NCI-H1048 (cell line): Measurements from ENCODE around the gene FAM163B.

Source experiments
- DNase-seq: peaks from one replicate; lab custom pipeline; 2025; lab: John Stamatoyannopoulos, UW

Gene FAM163B

DNA sequence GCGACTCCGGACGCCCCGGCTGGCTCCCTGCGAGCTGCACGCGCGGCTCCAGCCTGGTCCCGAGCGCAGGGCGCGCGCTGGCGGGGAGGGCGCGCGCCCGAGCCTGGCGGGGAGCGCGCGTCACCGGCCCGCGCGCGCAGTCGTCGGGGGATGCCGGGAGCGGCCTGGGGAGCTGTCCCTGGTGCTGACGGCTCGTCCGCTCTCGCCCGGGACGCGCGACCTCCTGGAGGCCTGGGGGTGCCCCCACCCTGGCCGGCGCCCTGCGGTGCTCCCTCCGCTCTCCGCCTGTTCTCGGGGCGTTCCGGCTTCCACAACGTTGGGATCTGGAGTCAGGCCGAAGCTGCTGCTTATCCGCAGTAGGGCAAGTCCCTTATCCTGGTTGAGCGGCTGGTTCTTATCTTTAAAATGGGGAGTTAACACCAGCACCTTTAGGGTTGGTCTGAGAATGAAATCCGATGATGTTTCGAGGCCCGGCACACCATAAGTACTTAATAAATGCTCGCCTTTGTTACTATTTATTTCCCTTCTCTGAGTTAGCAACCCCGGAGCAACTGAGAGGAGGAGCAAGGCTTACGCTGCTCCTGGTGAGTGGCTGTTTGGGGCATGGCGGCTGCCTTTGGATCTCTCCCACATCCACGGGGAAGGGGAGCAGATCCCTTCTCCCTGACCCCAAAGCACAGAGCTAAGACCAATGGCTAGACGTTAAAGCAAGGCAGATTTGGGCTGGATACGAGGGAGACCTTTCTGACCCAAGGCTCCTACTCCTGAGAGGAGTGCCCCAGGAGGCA lies at the start of gene FAM163B:
TSS of gene FAM163B (minus strand) at position 79 of the 788 bp plus-strand sequence. CDS start 29,166 bp downstream, outside the sequence.
- DNase-seq = no peak

DNA sequence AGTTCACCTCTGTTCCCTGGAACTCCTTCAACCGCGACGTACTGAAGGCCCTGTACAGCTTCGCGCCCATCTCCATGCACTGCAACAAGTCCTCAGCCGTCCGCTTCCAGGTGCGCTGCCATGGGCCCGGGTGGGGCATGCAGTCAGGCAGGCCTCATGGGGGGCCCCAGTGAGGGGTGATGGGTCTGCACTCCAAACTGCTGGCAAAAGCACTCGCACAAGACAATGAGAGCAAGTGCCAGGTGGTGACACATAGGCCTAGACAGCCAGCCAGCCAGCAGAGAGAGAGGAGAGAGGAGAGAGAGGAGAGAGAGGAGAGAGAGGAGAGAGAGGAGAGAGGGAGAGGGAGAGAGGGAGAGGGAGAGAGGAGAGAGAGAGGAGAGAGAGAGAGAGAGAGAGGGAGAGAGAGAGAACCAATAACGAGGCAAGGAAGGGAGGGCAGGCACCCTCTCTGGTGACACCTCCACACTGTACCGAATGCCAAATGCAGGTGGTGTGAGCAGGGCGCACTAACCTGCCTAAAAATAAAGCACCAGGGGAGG lies 48.0 kb upstream of the FAM163B start:
- no peak for DNase-seq

DNA sequence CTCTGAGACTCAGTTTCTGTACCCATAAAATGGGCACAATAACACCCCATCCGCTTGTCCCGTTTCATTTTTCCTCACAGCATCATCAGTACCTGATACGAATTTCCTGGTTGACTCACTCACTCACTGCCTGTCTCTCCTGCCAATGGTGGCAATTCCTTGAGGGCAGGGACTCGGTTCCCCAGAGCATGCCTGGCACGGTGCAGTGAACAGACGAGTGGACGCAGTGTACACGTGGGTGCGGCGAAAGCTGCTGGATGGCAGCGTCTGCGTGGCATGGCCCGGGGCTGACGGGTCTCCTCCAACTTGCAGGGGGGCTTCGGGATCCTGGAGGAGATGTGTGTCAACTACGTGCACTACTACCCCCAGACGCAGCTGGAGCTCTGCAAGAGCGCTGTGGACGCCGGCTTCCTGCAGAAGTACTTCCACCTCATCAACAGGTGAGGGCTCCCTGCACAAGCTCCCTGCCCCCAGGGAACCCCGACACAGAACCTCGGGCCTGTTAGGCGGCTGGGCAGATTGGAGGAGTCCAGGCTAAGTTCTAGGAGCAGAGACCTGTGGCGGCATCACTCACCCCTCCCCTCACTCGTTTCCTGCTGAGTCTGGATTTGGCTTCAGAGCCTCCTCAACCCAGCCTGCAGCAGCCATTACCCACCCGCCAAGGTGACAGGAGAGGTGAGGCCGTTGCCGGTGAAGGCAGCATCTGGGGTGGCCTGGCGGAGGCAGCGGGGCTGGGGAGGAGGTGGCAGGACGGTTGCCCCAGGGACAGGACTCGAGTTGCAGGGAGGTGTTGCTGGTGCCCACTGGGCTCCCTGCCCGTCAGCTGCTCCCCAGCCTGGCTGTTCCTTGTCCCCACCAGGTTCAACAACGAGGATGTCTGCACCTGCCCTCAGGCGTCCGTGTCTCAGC lies 47.3 kb upstream of the FAM163B start:
- DNase-seq = no peak

DNA sequence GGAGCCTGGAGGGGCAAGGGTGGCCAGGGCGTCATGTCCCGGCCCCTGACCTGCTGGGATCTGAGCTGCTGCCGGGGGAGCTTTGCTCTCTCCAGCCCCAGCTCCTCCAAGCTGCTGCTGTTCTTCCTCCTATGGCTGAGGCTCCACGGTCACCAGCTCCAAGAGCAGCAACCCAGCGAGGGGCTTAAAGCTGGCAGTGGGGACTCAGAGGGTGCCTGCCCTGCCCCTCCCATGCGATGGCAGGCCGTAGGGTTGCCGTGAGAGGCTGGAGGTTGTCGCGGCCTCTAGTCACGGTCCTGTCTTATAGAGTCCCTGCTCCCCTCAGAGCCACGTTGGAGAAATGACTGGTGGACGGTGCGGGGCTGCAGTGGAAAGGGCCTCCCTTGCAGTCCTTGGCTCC lies 46.5 kb upstream of the FAM163B start:
- no peak for DNase-seq

DNA sequence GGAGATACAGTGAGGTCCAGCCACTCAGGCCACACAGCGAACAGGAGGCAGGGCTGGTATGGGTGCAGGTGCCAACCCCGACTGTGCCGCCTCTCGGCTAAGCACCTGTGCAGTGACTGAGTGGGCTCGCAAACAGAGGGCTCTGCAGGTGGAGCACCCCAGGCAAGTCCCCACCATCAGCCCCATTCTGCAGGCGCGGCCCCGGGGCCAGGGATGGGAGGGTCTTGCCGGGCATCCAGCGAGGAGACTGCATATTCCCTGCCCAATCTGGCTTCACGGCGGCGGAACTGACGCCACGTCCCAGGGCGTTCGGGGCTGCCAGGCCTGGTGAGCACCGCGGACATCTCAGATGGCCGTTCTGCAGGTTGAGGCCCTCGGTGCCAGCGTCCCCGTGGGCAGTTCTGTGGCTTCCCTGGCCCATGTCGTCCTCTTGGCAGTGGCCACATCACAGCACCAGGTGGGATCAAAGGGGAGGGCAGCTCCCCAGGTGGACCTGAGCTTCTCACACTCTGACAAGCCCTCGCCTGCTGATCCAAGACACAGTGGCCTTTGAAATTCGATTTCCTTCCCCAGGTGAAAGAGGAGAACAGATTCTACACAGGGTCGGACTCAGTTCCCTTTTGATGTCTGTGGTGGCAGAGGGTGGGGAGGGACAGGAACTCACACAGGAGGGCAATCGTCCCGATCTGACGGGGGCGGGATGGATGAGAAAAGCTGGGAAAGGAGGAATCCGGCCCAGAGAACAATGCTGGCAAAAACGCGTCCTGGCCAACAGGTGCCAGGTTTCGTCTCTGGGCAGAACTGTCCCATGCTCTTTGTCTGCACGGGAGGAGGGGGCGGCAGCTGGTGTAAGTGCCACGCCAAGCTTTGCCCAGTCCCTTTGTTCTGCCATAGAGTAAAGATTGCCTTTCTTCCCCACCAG lies 45.8 kb upstream of the FAM163B start:
- DNase-seq = no peak

DNA sequence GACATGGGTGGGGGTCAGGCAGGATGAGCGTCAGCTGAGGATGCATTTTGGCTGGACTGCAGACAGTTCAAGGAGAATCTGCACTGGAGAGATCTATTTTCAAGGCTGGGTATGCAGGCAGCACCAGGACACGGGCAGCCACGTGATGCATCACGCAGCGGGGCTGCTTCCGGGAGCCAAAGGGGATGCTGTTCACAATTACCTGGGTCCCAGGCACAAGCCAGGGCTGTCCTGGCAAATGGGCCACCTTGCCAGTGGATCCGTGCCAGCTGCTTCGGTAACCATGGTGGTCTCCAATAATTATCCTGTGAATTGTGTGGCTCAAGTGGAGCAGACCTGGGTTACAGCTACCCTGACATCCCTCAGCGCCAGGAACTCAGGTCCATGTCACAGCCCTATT lies 44.4 kb upstream of the FAM163B start:
- DNase-seq = no peak

DNA sequence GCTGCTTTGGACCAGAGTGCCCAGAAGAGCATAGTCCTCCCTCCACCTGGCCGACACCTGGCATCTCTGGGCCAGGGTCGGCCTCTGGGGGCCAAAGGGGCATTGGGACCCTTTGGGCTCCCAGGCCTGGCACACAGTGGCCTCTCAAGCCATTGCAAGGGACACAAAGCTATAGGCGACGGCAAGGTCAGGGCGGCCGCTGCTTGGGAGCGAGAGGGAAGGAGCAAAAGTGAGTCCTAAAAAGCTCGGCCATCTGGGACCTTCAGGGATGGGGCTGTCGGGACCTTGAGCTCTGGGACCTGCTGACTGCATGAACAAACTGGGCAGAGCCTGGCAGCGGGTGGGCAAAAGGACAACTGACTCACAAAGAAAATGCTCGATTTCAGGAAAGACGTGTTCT lies 40.8 kb upstream of the FAM163B start:
- DNase-seq = no peak

DNA sequence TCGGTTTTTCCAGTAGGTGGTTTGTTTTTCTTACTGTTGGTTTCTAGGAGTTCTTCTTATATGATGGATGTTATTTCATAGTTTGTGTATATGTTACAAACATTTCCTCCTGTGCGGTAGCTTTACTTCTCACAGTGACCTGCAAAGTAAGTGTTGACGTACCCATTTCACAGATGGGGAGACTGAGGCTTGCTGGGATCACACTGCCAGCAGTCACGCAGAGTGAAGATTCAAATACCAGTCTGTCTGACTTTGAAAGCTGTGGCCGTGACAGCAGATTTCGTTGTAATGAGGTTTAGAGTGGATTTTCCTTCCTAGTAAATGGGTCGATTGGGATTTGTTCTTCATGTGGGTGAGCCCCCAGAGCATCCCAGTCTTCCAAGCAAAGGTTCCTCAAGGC lies 40.0 kb upstream of the FAM163B start:
- DNase-seq = no peak

DNA sequence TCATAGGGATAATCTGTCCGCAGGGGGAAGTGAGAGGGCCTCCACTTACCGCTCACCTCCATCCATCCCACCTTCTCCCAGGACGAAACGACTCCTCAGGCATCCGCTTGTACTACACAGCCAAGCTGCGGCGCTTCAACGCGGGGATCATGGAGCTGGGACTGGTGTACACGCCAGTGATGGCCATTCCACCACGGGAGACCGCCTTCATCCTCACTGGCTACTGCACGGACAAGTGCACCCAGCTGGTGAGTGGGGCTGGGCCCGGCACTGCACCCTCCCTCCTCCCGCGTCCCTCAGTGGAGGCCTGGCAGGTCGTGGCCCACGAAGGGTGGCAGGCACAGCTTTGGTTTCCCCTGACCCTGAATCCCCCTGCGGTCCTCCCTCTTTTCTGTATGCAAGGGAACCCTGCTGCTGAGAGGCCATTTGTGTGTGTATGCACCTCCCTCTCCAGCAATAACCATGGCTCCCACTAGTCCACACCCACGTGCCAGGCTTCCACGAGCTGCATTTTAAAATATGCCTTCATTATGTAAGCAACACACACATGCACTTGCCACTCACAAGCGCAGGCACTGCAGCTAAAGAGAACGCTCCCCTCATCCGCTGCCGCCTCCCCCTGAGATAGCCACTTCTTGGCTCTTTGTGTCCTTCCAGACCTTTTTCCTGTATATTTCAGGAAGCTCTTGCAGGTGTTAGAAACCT lies 38.7 kb upstream of the FAM163B start:
- no peak for DNase-seq

DNA sequence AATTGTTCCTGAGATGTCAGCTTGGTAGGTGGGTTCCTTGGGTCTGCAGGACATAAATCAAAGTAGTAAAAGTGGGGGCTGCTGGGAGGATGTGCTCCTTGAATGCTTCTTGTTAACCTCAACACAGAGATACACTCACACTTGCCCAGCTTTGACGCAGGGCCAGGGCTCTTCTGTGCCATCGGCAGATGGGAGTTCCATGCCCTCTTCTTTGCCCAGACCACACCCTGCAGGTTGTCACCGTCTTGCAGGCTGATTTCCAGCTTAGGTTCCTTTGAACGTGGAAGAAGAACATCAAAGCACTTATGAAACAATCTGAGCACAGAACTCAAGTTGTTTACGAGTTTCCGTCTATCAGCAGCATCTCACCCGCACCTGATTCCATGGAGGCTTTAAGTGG lies 38.0 kb upstream of the FAM163B start:
- no peak for DNase-seq

DNA sequence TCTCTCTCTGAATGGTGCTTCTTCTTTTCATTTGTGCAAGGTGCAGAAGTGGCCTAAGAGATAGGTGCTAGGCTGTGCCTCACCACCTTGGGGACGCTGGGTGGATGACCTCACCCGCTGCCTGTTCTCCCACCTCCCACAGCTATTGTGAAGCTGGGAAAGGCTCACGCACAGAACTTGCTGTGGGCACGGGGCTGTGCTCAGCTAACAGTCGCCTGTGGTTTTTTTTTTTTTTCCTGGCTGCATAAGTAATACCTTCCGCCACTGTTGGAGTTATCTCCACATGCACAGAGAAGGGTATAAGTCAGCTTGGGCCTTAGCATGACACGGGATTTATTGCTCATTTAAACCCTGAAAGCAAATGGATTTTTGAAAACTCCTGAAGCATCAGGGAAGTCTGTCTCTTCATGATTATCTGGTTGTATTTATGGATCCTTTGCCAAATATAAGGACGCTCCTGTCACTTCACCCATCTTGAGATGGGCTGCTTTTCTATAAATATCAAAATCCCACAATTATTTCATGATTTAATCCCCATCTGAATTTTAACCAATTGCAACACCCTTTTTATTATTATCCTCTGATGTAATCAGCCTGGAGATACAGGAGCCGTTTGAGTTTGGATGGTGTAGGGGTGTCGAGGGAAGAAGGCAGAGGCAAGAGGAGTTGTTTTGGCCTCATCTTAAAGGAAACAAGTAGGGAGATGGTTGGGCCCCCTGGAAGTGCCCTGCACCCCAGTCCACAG lies 36.0 kb upstream of the FAM163B start:
- DNase-seq = no peak

DNA sequence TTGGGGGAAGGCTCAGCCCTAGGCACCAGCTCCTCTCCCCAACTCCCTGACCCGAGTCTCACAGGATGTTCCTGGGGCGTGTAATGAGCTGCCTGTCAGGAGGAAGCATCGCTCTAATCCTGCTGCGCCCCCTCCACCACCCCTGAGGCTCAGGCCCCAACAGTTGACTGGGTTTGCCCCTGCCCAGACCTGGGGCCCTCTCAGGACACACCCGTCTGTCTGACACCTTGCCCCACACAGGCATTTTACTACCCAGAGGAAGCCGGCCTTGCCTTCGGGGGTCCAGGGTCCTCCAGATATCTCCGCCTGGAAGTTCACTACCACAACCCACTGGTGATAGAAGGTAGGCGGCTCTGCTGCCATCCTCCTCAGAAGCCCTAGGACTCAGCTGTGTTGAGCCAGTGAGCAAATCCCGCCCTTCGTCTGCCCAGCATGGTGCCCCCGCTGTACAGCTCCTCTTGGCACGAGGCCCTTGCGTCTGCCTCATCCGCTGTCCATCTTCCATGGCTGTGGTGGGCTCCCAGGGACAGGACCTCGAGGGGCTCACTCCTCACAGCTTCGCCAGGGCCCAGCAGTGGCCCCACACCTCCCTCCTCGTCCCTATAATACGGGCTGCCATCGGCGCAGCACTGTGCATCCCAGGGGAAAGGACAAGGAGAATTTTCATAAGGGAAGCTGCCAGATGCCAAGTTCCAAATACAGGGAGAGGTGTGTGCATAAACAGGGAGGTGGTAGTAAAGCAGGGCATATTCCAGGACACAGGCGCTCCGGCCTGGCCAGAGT lies 35.0 kb upstream of the FAM163B start:
- DNase-seq = no peak

DNA sequence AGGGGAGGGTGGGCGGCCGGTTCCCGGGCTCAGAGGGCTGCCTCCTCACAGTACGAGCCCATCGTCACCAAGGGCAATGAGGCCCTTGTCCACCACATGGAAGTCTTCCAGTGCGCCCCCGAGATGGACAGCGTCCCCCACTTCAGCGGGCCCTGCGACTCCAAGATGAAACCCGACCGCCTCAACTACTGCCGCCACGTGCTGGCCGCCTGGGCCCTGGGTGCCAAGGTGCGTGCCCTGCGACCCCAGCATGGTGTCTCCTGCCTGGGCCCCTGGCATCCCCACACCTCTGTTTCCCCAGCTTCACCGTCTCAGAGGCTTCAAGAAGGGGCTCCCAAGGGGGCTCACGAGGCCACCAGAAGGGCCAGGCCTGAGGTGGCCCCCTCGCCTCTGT lies 34.2 kb upstream of the FAM163B start:
- no peak for DNase-seq

DNA sequence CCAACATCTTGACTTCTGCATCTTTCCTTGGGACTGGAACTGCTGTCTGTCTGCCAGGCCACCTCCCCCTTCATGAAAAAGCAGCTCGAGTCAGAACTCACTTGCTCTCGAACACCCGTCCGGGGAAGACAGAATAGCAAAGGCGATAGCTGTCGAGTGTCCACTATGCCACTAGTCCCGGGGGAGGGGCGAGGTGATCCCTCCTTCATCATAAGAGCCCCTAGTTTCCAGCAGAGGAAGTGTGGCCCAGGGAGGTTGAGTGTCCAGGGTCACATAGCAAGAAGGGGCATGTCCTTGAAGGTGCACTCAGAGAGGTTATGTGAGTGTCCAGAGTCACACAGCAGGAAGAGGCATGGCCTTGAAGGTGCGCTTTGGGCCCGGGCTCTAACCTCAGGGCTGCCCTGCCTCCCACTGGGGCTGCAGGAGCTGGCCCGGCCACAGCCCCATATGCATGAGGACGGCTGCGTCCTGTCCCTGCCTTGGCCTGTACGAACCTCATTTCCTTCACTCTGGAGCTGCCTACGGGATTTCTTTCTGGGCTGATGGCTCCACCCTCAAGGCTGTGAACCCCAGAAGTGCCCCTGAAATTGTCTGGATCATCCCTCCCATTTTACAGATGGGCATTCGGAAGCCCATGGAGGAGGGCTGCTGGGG lies 33.6 kb upstream of the FAM163B start:
- no peak for DNase-seq

DNA sequence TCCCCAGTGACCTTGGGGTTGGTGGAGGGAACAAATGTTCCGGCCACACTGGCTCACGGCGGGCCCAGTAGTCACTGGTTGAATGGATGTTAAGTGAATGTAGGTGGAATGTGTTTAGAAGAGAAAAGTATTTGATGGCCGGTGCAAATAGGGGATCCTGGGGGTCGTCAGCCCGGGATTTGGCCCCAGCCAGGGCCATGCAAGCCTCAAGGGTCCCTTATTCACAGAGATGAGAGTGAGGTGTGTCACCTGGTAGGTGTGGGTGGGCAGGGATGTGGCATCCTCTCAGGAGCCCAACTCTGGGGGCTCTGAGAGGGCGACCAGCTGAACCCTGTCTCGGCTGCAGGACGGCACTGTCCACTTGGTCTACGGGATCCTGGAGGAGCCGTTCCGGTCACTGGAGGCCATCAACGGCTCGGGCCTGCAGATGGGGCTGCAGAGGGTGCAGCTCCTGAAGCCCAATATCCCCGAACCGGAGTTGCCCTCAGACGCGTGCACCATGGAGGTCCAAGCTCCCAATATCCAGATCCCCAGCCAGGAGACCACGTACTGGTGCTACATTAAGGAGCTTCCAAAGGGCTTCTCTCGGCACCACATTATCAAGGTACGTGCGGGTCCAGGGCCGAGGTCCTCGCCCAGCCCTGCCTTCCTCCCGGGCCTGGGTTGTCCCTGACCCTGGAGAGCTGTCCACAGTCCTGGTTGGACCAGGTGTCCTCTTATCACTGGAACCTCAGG lies 32.8 kb upstream of the FAM163B start:
- DNase-seq = no peak

DNA sequence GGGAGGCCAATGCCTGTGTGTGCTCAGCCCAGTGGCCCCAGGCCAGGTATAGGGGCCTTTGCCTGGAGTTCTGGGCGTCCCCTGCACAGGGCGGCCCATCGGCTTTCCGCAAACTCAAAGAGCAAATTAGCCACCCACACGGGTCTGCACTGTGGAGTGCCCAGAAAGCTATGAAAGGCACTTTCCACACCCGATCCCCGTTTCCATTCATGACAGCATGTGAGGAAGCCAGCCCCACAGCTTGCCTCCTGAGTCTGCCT lies 32.1 kb upstream of the FAM163B start:
- no peak for DNase-seq

DNA sequence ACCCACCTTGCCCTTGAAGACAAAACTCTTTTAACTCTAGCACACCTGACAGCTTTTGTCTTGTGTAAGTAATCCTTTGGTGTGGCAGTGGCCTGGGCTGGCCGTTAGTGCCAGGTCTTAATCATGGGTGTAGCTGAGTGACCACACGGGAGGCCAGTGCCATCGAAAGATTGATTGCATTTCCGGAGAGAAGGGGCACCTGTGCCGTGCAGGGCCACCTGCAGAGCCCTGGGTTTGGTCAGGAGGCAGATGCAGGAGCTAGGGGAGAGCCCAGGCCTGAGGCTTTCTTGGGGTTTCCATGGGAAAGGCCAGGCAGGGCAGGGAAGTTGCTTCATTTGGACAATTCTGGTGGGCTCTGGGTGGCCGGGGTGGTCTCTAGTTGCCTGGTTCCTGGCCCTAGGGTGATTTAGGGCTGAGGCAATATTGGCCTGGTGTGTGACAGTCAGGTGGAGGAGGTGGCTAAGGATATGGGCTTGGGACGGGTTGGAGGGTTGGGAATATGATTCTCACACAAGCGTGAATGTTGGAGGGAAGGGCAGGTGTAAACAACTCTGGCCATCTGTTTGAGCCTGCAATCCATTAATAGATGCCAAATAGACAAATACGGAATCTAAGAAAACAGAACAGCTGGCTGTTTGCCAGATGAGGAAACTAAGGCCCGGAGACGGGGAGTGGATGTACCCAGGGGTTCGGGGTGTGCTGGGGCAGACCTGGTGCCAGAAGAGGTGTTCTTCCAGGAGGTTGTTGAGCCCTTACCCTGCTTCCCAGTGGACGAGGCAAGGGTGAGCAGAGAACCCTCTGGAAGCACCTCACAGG lies 31.6 kb upstream of the FAM163B start:
- no peak for DNase-seq

DNA sequence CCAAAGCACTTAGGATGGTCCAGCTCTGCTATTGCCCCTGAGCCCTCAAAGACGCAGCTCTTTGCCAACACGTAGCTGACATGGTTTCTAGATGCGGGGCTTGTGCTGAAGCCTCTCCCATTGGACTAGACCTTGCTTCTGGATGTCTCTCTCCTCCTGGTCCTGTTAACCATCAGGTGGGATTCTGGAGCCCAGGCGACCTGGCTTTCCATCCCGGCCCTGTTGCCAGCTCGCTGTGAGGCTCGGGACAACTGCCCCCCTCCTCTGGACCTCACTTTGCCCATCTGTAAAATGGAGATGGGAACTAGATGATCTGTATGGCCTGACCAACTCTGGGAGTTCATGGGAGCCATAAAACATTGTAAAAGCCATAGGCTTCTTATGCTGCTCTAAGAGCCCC lies 31.0 kb upstream of the FAM163B start:
- no peak for DNase-seq
